KOPT-K1 (cell line): ENCODE data around the gene C1orf167.

Experiments used
- H3K27ac ChIP-seq: fragments of 200-600 bp; sonication (generic); 2 replicates; pipeline ENCODE4 v1.5.1; 2016; ENCODE audit warnings: antibody characterized with exemption, mild to moderate bottlenecking, low read depth, low read length; ENCODE audit not compliant: poor library complexity, severe bottlenecking
- H3K36me3 ChIP-seq: fragments of 200-600 bp; sonication (generic); 2 replicates; pipeline ENCODE4 v1.5.1; 2017; ENCODE audit warnings: antibody characterized with exemption, mild to moderate bottlenecking, low read length, moderate library complexity; ENCODE audit not compliant: insufficient read depth
- H3K9me3 ChIP-seq: fragments of 200-600 bp; sonication (generic); 2 replicates; pipeline ENCODE4 v1.5.1; 2017; ENCODE audit warnings: antibody characterized with exemption, low read length, mild to moderate bottlenecking; ENCODE audit not compliant: insufficient read depth, poor library complexity, severe bottlenecking

C1orf167 gene

DNA sequence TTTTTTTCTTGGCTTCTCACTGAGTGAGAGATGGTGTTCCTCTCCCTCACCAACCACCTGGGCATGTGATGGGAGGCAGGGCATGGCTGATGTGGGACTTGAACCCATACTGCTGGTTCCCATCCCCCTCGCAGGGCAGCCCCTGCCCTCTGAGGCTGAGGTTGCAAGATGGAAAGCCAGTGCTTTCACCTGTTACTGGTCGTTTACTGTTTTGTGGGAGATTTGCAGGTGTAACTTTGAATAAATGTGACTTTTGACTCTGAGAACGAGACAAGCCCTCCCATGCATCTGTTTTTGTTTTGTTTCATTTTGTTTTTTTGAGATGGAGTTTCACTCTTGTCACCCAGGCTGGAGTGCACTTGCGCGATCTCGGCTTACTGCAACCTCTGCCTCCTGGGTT is 21.6 kb downstream of the C1orf167 start:
- no peak overlapping the region for H3K27ac ChIP-seq
- no peaks in the 10 kb centered on the region for H3K36me3 ChIP-seq

DNA sequence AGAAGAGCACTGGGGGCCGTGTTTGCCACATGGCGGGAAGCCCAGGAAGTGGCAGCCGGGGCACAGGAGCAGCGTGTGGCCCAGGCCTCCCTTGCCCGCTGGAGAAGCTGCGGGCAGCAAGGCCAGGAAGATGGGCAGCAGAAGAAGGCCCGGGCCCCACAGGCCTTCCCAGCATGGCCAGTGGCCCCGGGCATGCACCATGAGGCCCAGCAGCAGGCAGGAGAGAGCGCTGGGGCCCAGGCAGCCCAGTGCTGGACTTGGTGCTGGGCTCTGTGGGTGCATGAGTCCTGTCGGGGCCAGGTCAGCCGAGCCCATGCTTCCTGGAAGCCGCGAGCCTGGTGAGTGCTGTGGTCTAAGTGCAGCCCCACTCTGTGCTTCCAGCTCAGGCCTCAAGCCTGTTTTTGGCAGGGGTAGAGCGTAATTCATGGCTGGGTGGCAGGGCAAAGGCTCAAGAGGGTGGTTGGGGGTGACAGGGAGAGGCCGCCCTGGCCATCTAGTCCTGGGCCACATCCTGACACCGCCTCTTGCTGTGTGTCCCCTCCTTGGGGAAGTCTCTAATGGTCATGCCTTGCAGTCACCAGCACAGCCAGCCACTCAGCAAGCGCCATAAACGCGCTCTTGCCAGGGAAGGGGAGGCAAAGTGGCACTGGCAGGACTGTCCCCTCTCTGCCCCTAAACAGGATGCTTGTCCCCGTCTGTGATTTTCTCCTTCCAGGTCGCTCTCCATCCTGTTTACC is 22.4 kb downstream of the C1orf167 start:
- no peak overlapping the region for H3K27ac ChIP-seq
- H3K36me3 ChIP-seq = 0 out of 2 replicates have a peak, but pooled peaks cover under 1% of the 10 kb centered on the region
- H3K9me3 ChIP-seq = no peaks in the 10 kb centered on the region

More for the DNA sequence above, 21.6 kb downstream of the C1orf167 start:
- H3K9me3 ChIP-seq = no peaks in the 10 kb centered on the region

DNA sequence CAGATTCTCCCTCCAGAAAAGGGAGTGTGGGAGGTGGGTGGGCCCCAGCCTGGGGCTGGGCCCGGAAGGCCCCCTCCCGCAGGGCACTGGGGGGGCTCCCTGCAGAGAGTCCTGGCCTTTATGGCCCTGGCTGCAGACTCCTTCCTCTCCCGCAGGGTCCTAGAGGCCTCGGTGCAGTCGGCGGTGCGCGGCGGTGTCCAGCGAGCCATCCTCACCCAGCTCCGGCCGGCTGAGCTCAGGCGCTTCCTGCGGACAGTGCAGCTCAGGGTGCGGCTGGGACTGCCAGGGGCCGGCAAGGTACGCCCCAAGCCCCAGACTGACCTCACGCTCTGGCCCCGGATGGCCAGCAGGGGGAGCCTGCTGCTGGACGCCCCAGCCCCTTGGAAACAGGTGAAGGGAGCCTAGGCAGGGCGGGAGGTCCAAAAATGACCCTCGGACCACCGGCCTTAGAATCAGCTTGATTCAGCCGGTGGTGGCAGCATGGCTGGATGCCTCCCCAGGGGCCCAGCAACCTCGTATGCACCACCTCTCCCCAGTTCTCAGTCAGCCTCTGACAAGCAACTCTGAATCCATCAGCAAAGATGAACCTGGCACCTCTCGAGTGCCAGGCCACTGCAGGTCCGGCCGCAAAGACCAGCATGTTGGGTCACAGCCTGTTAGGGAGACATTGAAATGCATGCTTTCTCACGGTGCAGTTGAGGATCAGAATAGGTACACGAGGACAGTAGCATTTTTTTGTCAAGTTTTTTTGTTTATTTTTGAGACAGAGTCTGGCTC is 23.2 kb downstream of the C1orf167 start:
- H3K27ac ChIP-seq = no peak overlapping the region

DNA sequence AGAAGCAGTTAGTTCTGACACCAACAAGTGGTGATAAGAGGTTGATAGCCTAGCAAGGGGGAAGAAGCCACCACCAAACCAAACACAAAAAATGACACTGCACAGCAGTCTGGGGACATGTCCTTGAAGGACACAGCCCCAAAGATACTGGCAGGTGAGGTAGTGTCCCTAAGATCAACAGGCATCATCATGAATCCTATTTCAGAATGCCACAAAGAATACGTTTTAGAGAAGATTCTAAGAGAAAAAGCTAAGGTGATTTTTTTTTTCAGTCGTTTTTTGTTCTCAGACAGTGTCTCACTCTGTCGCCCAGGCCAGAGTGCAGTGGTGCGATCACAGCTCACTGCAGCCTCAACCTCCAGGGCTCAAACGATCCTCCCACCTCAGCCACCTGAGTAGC is 24.2 kb downstream of the C1orf167 start:
- Histone ChIP-seq H3K27ac (no peak overlapping the region), H3K9me3 (no peaks in the 10 kb centered on the region), H3K36me3 (peaks cover 17% of the 10 kb centered on the region; the same call in 1 of the 2 replicates)

More for the DNA sequence above, 23.2 kb downstream of the C1orf167 start:
- Histone ChIP-seq H3K36me3 (peaks cover 8% of the 10 kb centered on the region; the same call in 1 of the 2 replicates), H3K9me3 (no peaks in the 10 kb centered on the region)

DNA sequence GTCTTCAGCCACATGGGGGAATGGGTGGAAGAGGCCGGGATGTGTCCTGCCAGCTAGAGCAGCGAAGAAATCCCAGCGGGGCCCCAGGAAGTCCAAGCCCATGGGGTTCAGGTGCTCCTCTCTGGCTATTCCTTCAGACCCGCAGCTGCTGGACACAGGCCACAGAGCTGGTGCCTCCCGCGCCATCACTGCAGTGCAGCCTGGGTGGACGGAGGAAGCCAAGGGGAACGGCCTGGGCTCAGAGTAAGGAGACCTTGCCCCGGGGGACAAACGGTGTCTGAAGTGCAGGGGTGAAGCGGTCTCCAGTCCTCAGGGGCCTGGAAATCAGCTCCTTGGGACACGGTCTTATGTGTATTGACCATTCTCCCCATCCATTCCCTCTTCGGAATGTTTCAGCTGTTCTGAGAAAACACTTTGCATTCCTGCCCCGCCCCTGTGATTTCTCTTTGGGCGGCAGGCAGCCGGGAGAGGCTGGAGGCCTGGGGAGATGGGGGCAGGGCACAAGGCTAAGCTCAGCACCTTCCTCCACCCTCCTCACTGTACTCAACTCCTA is 25.3 kb downstream of the C1orf167 start:
- peaks cover 26% of the 10 kb centered on the region; the same call in 1 of the 2 replicates for H3K36me3 ChIP-seq
- no peak overlapping the region for H3K27ac ChIP-seq
- no peaks in the 10 kb centered on the region for H3K9me3 ChIP-seq

DNA sequence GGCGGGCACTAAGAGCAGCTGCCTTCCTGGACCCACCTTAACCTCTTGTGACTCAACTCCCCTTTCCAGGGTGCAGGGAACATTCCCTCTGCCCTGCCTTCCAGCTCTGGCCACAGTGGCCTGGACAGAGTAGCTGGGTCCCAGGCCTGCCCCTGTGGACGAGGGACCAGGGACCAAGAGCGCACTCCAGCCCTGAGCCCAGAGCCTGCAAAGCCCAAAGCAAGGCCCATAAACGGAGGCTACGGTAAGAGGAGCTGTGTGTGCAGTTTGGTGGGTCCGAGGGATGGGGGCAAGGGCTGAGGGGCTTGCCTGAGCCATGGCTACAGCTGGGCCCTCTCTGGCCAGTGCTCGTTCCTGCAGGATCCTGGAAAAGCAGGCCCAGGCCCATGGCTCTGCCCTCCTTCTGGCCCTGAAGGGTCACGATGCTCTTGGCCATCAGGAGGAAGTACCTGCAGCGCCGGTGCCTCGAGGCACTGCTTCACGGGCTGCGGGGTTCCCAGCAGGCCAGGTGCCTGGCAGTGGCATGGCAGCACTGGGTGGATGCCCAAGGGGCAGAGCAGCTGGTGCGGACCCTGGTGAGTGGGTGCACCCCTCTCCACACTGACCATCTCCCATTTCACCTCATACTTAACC is 25.9 kb downstream of the C1orf167 start:
- H3K9me3 ChIP-seq = no peaks in the 10 kb centered on the region
- H3K27ac ChIP-seq = no peak overlapping the region
- peaks cover 30% of the 10 kb centered on the region; the same call in 1 of the 2 replicates for H3K36me3 ChIP-seq

DNA sequence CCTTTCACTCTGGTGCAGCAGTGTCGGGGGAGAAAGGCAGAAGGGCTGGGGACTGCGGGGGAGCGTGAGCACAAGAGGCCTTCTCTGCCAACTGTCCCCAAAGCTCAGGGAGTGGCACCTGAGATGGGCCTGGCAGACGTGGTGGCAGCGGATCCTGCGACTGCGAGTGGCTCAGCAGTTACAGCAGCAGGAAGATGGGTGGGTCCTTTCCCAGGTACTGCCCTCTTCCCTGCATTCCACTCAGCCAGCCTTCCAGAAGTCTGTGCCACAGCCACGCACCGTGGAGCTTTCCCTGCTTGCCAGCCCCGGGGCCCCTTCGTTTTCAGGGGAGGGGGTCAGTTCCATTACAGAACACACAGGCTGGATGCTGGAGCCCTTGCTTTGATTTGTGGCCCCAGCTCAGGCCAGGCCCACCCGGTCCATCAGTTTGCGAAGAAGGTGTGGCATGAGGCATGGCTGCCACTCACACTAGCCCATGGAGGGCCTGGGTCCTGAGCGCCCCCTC is 26.6 kb downstream of the C1orf167 start:
- H3K9me3 ChIP-seq = no peaks in the 10 kb centered on the region
- H3K36me3 ChIP-seq = peaks cover 33% of the 10 kb centered on the region; the same call in 1 of the 2 replicates

DNA sequence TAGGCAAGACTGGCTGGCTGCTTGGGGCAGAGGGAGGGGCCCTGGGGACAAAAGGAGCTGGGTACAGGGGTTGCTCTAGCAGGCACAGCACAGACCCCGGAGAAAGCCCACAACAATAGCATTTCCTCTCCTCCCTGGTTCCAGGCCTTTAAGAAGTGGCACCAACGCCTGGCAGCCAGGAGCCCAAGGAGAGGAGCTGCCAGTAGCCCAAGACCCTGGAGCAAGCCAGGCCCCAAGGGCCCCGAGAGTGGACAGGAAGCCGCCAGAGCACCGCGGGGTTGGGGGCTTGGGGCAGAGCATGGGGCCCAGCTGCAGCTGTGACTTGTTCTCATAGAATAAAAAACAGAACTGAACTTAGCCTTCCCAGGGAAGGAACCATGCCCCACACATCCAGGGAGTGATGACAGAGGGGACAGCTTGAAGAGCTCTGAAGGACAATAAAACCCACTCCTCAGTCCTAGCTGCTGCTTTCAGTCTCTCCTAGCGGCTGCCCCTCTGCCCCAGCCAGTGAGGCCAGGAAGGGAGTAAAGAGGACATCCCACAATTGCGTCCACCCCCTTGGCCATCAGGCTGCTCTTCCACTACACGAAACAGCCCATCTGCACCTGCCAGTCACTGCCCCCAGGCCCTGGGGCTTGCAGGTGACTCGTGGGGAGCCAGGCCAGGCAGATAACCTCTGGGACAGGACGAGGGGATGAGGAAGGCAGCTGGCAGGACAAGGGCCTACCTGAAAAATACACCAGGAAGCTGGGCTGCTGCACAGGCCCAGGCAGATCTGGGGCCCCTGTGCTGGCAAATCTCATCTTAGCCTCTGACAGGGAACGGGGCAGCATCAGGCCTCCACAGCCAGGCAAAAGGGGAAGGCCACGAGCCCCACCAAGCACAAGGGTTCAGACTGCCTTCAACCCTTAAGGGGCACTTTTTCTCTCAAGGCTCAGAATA is 27.4 kb downstream of the C1orf167 start:
- Histone ChIP-seq H3K9me3 (no peaks in the 10 kb centered on the region), H3K36me3 (peaks cover 41% of the 10 kb centered on the region), H3K27ac (no peak overlapping the region)

More for the DNA sequence above, 26.6 kb downstream of the C1orf167 start:
- no peak overlapping the region for H3K27ac ChIP-seq

DNA sequence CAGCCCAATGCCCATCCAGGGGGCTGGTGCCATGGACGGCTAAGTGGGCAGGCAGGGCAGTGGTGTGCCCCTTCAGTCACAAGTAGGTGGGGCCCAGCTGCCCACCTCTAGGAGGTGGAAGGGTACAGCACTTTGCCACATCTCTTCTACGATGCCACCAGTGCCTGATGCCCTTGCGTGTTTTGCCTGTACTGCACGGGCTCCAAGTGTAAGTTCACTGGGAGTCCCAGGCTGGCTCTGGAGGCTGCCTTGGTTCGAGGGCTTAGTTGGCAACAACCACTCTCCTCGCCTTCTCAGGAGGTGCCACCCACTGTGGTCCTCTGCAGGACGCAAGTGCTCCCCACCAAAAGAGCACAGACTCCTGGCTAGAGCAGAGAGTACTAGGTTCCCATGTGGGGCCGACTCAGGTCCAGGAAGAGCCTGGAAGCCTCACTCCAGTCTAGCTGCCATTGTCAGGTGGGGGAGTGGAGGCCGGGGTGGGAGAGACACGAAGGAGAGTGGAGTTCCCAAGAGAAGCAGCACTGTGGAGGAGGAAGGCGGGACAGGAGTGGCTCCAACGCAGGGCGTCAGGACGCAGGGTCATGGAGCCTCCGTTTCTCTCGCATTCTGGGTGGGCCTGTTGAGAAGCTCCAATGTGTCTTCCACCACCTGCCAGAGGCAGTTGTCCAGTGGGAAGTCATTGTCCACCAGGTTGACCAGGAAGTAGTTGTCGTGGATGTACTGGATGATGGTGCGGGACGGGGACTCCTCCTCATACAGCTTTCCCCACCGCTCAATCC is 28.3 kb downstream of the C1orf167 start:
- Histone ChIP-seq H3K9me3 (no peaks in the 10 kb centered on the region), H3K36me3 (peaks cover 50% of the 10 kb centered on the region), H3K27ac (no peak overlapping the region)

DNA sequence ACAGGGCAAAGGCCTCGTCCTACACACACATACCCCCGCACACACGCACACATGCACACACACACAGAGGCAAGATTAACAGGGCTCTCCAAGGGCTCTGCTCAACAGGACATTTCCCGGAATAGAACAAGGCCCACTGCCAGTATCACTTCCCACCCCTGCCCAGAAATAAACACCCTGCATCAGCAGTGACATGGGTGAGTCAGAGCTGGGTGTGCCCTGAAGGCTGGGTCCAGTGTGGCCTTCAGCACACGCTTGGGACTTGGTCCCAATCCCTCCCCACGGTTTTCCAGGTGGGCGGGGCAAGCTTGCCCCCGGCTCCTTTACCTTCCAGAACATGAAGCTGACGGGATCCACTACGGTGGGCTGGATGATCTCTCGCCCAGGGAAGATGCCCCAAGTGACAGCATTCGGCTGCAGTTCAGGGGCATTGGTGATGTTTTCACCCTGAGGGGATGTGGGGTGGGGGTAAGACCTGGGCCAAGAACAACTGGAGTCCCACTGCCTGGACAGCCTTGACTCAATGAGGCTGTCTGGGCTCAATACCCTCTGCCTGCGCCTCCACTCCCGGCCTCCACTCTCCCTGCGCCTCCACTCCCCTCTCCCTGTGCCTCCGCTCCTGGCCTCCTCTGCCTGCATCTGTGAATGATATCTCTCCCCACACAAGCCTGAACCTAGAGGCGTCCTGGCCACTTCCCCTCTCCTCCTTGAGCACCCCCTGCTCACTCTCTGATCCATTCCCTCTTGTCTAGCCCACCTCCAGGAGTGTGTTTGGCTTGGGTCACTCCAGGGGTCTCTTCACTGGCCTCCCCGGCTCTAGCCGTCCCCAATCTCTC is 29.1 kb downstream of the C1orf167 start:
- H3K36me3 ChIP-seq = peaks cover 58% of the 10 kb centered on the region
- no peaks in the 10 kb centered on the region for H3K9me3 ChIP-seq
- no peak overlapping the region for H3K27ac ChIP-seq

DNA sequence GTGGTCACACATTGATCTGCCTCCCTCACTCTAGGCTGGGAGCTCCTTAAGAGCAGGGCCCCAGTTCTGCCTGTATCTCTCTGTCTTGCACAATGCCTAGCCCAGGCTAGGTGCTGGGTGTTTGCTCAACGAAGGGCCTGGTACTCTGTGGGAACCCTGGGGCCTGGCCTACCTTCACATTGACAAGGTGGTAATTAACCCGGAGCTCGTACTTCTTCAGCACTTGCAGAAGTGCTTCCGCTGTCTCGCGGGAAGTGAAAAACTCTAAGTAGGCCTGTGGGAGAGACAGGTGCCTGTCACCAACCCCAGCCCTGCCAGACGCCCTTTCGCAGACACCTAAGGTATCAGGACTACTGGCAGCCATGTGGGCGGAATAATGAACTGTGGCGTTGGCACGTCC is 30.1 kb downstream of the C1orf167 start:
- Histone ChIP-seq H3K9me3 (no peaks in the 10 kb centered on the region), H3K27ac (no peak overlapping the region), H3K36me3 (peaks cover 62% of the 10 kb centered on the region)

DNA sequence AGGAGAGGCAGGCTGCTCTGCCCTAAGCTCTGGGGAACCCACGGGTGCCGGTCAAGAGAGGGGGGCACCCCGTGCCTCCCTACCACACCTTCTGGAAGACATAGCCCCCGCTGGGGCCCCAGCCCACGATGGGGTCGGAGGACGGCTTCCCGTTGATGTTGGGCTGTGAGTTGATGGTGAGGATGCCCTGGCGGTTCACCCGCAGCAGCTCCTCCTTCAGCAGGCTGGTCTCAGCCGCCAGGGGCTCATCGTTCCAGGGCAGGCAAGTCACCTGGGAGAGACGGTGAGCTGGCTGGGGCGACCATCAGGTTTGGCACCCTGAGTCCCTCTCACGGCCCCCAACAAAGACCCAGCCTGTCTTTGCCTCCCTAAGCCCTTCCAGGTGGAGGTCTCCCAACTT is 31.8 kb downstream of the C1orf167 start:
- no peak overlapping the region for H3K27ac ChIP-seq
- H3K9me3 ChIP-seq = no peaks in the 10 kb centered on the region
- H3K36me3 ChIP-seq = peaks cover 68% of the 10 kb centered on the region
